IPS-15b (cell line): Measurements from ENCODE around the gene TMEM59.

Source experiments
- H3K27me3 ChIP-seq: one replicate; pipeline ENCODE4 v1.6.1; 2013; ENCODE audit warnings: low read length; ENCODE audit not compliant: control insufficient read depth, insufficient read depth
- H3K36me3 ChIP-seq: one replicate; pipeline ENCODE4 v1.6.1; 2013; ENCODE audit warnings: low read length; ENCODE audit not compliant: control insufficient read depth, insufficient read depth
- H3K4me1 ChIP-seq: one replicate; pipeline ENCODE4 v1.6.1; 2013; ENCODE audit warnings: mild to moderate bottlenecking, low read length; ENCODE audit not compliant: control insufficient read depth, insufficient read depth
- H3K4me3 ChIP-seq: one replicate; pipeline ENCODE4 v1.5.1; 2013; ENCODE audit warnings: low read depth, low read length
- H3K9ac ChIP-seq: one replicate; pipeline ENCODE4 v1.6.1; 2013; ENCODE audit warnings: low read depth, mild to moderate bottlenecking, low read length
- H3K9me3 ChIP-seq: one replicate; pipeline ENCODE4 v1.6.1; 2013; ENCODE audit warnings: mild to moderate bottlenecking, low read length; ENCODE audit not compliant: control insufficient read depth, insufficient read depth

The TMEM59 gene

GRCh38 chr1:54018635-54019034 is 34.4 kb downstream of the TMEM59 start:
- H3K27me3 ChIP-seq, result no peaks in the 10 kb centered on the region
- H3K9me3 ChIP-seq, result no peaks in the 10 kb centered on the region
- H3K4me1 ChIP-seq, result peaks cover 7% of the 10 kb centered on the region
- no peaks in the 10 kb centered on the region for H3K36me3 ChIP-seq
- H3K4me3 ChIP-seq, result no peak overlapping the region
- no peak overlapping the region for H3K9ac ChIP-seq

GRCh38 chr1:54017979-54018378 is 35.0 kb downstream of the TMEM59 start, which contains the start of gene LDLRAD1:
TSS of gene LDLRAD1 (minus strand) at chr1:54018186. CDS start at chr1:54018112, 74 bp downstream.
- Histone ChIP-seq H3K36me3 (no peaks in the 10 kb centered on the region), H3K9me3 (no peaks in the 10 kb centered on the region)

GRCh38 chr1:54016343-54017282 is 36.4 kb downstream of the TMEM59 start:
- no peaks in the 10 kb centered on the region for H3K9me3 ChIP-seq
- H3K4me1 ChIP-seq, result peaks cover 7% of the 10 kb centered on the region
- no peak overlapping the region for H3K9ac ChIP-seq
- no peaks in the 10 kb centered on the region for H3K36me3 ChIP-seq
- no peak overlapping the region for H3K4me3 ChIP-seq
- no peaks in the 10 kb centered on the region for H3K27me3 ChIP-seq

More at GRCh38 chr1:54017979-54018378, 35.0 kb downstream of the TMEM59 start, which contains the start of gene LDLRAD1:
- Histone ChIP-seq H3K4me3 (no peak within 1 kb of the TSS), H3K4me1 (peaks cover 7% of the 10 kb centered on the region), H3K9ac (no peak within 1 kb of the TSS), H3K27me3 (no peaks in the 10 kb centered on the region)

GRCh38 chr1:54014009-54014629 is 38.9 kb downstream of the TMEM59 start:
- Histone ChIP-seq H3K4me1 (peaks cover 7% of the 10 kb centered on the region), H3K9me3 (no peaks in the 10 kb centered on the region), H3K27me3 (no peaks in the 10 kb centered on the region)

GRCh38 chr1:54013393-54014008 is 39.5 kb downstream of the TMEM59 start:
- Histone ChIP-seq H3K27me3 (no peaks in the 10 kb centered on the region), H3K4me1 (peaks cover 7% of the 10 kb centered on the region), H3K36me3 (no peaks in the 10 kb centered on the region), H3K9me3 (no peaks in the 10 kb centered on the region), H3K4me3 (no peak overlapping the region), H3K9ac (no peak overlapping the region)

More at GRCh38 chr1:54014009-54014629, 38.9 kb downstream of the TMEM59 start:
- H3K9ac ChIP-seq, result no peak overlapping the region
- H3K36me3 ChIP-seq, result no peaks in the 10 kb centered on the region
- H3K4me3 ChIP-seq, result no peak overlapping the region

- Histone ChIP-seq H3K9ac (no peak overlapping the region), H3K36me3 (no peaks in the 10 kb centered on the region), H3K4me1 (peaks cover 7% of the 10 kb centered on the region), H3K27me3 (no peaks in the 10 kb centered on the region), H3K4me3 (no peak overlapping the region), H3K9me3 (no peaks in the 10 kb centered on the region)
Measured at GRCh38 chr1:54012863-54013262, 40.1 kb downstream of the TMEM59 start.

GRCh38 chr1:54012008-54012325 is 41.0 kb downstream of the TMEM59 start:
- Histone ChIP-seq H3K9ac (no peak overlapping the region), H3K27me3 (no peaks in the 10 kb centered on the region), H3K36me3 (no peaks in the 10 kb centered on the region), H3K4me1 (peaks cover 7% of the 10 kb centered on the region), H3K4me3 (no peak overlapping the region), H3K9me3 (no peaks in the 10 kb centered on the region)

GRCh38 chr1:54011316-54012007 is 41.5 kb downstream of the TMEM59 start:
- no peaks in the 10 kb centered on the region for H3K36me3 ChIP-seq
- H3K9ac ChIP-seq, result no peak overlapping the region
- no peak overlapping the region for H3K4me3 ChIP-seq
- H3K9me3 ChIP-seq, result no peaks in the 10 kb centered on the region
- H3K27me3 ChIP-seq, result no peaks in the 10 kb centered on the region
- H3K4me1 ChIP-seq, result peaks cover 3% of the 10 kb centered on the region

- no peaks in the 10 kb centered on the region for H3K27me3 ChIP-seq
- no peak overlapping the region for H3K4me3 ChIP-seq
- H3K4me1 ChIP-seq, result no peaks in the 10 kb centered on the region
- H3K36me3 ChIP-seq, result no peaks in the 10 kb centered on the region
- no peaks in the 10 kb centered on the region for H3K9me3 ChIP-seq
- no peak overlapping the region for H3K9ac ChIP-seq
Measured at GRCh38 chr1:54010415-54011117, 42.4 kb downstream of the TMEM59 start.

GRCh38 chr1:54009406-54009805 is 43.6 kb downstream of the TMEM59 start:
- Histone ChIP-seq H3K27me3 (no peaks in the 10 kb centered on the region), H3K4me1 (no peaks in the 10 kb centered on the region), H3K36me3 (no peaks in the 10 kb centered on the region), H3K4me3 (no peak overlapping the region), H3K9me3 (no peaks in the 10 kb centered on the region), H3K9ac (no peak overlapping the region)

GRCh38 chr1:54008876-54009275 is 44.1 kb downstream of the TMEM59 start:
- Histone ChIP-seq H3K36me3 (no peaks in the 10 kb centered on the region), H3K4me1 (no peaks in the 10 kb centered on the region)

More at GRCh38 chr1:54008876-54009275, 44.1 kb downstream of the TMEM59 start:
- Histone ChIP-seq H3K27me3 (no peaks in the 10 kb centered on the region), H3K9me3 (no peaks in the 10 kb centered on the region), H3K4me3 (no peak overlapping the region), H3K9ac (no peak overlapping the region)
